Measurements from ENCODE around the gene CIRBP.

CIRBP gene

DNA sequence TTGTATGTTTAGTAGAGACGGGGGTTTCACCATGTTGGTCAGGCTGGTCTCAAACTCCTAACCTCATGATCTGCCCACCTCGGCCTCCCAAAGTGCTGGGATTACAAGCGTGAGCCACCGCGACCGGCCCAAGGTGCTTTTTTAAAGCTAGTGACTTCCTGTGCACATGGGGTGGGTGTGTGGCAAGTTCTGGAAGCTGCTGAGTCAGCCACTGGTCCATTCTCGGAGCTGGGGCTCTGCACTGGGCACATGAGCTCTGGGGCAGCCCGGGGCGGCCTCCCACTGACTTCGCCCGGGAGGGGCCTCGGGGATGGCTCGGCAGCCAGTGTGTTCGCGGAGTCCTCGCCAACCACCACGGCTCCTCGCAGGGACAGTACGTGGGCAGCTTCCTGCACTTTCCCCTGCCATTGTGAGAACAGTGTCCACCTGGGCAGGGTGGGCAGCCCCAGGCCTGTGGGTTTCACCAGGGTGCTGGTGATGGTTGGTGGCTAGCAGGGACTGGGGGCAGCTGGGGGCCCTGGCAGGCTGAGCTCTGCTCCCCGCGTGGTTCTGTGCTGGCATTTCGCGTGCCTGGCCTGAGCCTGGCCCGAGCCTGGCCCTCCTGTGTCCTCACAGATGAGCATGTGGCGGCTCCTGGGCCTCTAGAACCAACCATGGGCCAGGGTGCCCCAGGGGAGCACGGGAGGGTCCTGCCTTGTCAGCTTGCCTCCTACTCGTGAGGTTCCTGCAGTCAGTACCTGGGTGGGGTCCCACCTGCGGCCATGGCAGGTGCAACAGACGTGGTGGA, 43.5 kb upstream of the CIRBP start:
- Histone ChIP-seq H3K4me3 (ENCODE audit: insufficient read depth, low read depth, low read length) (no peak overlapping the region), H3K36me3 (ENCODE audit: control insufficient read depth, insufficient read depth, low read length) (peaks cover 25% of the 10 kb centered on the region), H3K27ac (ENCODE audit: insufficient read depth, low read depth, low read length, poor library complexity, severe bottlenecking) (no peak overlapping the region), H3K4me1 (ENCODE audit: control insufficient read depth, insufficient read depth, low read length) (peaks cover 3% of the 10 kb centered on the region), H3K27me3 (ENCODE audit: control insufficient read depth, insufficient read depth, low read length, poor library complexity, severe bottlenecking) (no peaks in the 10 kb centered on the region), H3K9me3 (ENCODE audit: control insufficient read depth, low read length) (no peaks in the 10 kb centered on the region)
- WGBS, 2 experiments = 91 to 93% methylated on average over 29 of the region's 29 CpGs

DNA sequence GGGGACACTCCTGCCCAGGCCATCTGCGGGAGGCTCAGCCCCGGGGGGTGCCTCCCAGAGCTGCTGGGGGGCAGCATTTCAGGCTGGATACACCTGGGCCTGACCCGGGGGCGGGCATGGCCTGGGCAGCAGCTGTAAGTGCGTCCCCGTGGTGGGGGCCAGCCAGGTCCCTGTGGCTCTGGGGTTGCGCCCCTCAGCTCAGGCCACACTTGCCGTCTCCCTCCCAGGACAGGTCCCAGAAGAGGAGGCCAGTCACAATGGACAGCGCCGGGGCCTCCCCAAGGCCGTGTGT, 43.0 kb upstream of the CIRBP start:
- Histone ChIP-seq H3K27ac (ENCODE audit: insufficient read depth, low read depth, low read length, poor library complexity, severe bottlenecking) (no peak overlapping the region), H3K9me3 (ENCODE audit: control insufficient read depth, low read length) (no peaks in the 10 kb centered on the region), H3K27me3 (ENCODE audit: control insufficient read depth, insufficient read depth, low read length, poor library complexity, severe bottlenecking) (no peaks in the 10 kb centered on the region), H3K4me3 (ENCODE audit: insufficient read depth, low read depth, low read length) (no peak overlapping the region), H3K4me1 (ENCODE audit: control insufficient read depth, insufficient read depth, low read length) (peaks cover 8% of the 10 kb centered on the region), H3K36me3 (ENCODE audit: control insufficient read depth, insufficient read depth, low read length) (peaks cover 20% of the 10 kb centered on the region)
- WGBS, 2 experiments = 95 to 97% methylated on average over 11 of the region's 11 CpGs

DNA sequence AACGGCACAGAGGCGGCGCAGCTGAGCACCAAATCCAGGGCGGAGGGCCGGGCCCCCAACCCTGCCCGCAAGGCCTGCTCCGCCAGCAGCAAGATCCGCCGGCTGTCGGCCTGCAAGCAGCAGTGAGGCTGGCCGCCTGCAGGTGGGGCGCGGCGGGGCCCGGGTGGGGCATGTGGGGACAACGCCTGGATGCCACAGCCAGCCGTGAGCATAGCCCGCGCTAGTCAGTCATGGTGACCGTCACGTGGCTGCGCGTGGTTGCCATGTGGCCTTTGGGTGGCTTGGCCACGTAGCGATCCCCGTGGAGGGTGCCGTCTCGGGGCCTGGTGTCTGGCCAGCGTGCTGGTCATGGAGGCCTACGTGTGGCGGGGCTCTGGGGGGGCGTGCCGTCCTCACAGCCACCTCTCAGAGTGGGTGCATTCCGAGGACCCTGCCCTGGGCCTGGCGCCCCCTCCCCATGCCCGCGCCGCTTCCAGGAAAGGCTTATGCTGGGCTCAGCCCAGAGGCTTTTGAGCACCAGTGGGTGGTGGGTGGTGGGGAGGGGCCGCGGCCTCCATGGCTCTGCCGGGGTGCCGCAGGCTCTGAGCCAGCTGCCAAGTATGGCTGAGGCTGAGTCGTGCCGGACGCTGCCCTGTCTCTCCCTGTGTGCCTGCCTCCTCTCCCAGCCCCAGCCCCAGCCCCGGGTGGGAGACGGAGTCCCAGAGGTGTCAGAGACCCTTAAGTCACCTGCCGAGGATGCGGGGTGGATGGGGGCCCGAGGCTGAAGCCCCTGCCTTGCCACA, 42.4 kb upstream of the CIRBP start:
- 96% methylated on average over 50 of the region's 50 CpGs for WGBS, 2 experiments
- H3K9me3 ChIP-seq (ENCODE audit: control insufficient read depth, low read length) = no peaks in the 10 kb centered on the region
- H3K27ac ChIP-seq (ENCODE audit: insufficient read depth, low read depth, low read length, poor library complexity, severe bottlenecking) = no peak overlapping the region
- H3K36me3 ChIP-seq (ENCODE audit: control insufficient read depth, insufficient read depth, low read length) = peaks cover 19% of the 10 kb centered on the region
- no peak overlapping the region for H3K4me3 ChIP-seq (ENCODE audit: insufficient read depth, low read depth, low read length)
- H3K27me3 ChIP-seq (ENCODE audit: control insufficient read depth, insufficient read depth, low read length, poor library complexity, severe bottlenecking) = no peaks in the 10 kb centered on the region
- H3K4me1 ChIP-seq (ENCODE audit: control insufficient read depth, insufficient read depth, low read length) = peaks cover 9% of the 10 kb centered on the region

DNA sequence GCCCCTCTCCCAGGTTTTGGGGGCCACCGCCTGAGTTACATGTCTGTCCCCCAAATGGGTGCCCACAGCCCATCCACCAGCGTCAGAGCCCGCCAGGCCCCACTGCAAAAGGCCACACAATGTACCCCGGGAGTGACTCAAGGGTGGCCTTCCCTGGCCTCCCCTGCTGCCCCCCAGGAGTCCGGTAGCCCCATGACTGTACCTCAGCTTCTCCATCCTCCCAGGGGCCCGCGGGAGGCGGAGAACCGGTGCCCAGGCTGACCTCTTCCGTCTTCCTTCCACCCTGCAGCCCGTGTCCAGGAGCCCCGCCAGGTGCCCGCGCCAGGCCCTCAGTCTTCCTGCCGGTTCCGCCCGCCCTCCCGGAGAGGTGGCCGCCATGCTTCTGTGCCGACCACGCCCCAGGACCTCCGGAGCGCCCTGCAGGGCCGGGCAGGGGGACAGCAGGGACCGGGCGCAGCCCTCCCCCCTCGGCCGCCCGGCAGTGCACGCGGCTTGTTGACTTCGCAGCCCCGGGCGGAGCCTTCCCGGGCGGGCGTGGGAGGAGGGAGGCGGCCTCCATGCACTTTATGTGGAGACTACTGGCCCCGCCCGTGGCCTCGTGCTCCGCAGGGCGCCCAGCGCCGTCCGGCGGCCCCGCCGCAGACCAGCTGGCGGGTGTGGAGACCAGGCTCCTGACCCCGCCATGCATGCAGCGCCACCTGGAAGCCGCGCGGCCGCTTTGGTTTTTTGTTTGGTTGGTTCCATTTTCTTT, 41.7 kb upstream of the CIRBP start:
- WGBS, 2 experiments = 94% methylated on average over 56 of the region's 56 CpGs
- H3K36me3 ChIP-seq (ENCODE audit: control insufficient read depth, insufficient read depth, low read length) = peaks cover 19% of the 10 kb centered on the region
- no peaks in the 10 kb centered on the region for H3K27me3 ChIP-seq (ENCODE audit: control insufficient read depth, insufficient read depth, low read length, poor library complexity, severe bottlenecking)
- H3K27ac ChIP-seq (ENCODE audit: insufficient read depth, low read depth, low read length, poor library complexity, severe bottlenecking) = no peak overlapping the region
- H3K4me3 ChIP-seq (ENCODE audit: insufficient read depth, low read depth, low read length) = no peak overlapping the region
- no peaks in the 10 kb centered on the region for H3K9me3 ChIP-seq (ENCODE audit: control insufficient read depth, low read length)
- H3K4me1 ChIP-seq (ENCODE audit: control insufficient read depth, insufficient read depth, low read length) = peaks cover 9% of the 10 kb centered on the region

DNA sequence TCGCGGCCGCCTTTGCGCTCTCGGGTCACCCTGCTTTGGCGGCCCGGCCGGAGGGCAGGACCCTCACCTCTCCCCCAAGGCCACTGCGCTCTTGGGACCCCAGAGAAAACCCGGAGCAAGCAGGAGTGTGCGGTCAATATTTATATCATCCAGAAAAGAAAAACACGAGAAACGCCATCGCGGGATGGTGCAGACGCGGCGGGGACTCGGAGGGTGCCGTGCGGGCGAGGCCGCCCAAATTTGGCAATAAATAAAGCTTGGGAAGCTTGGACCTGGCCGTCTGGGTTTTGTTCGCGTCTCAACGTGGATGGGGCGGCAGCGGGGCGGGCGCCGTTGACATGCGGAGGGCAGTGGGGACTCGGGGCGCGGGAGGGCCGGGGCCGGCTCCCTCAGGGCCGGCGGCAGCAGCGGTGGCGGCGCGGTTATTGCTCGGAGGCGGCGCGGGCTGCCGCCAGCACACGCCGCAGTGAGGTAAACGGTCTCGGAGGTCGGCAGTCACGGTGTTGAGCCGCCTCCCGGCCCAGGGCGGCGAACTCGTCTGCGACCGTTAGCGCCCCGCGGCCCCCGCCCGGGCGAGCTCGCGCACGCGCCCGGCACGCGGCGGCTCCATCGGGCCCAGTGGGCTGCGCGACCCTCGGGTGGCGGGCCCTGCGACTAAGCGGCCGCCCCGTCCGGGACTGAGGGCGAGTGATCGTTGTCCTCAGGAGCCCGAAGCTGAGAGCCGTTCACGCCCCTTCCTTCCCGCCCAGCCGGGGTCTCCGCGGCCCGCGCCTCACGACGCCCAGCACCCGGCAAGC, 40.8 kb upstream of the CIRBP start:
- Histone ChIP-seq H3K27me3 (ENCODE audit: control insufficient read depth, insufficient read depth, low read length, poor library complexity, severe bottlenecking) (no peaks in the 10 kb centered on the region), H3K36me3 (ENCODE audit: control insufficient read depth, insufficient read depth, low read length) (peaks cover 20% of the 10 kb centered on the region), H3K4me1 (ENCODE audit: control insufficient read depth, insufficient read depth, low read length) (peaks cover 9% of the 10 kb centered on the region), H3K9me3 (ENCODE audit: control insufficient read depth, low read length) (no peaks in the 10 kb centered on the region), H3K27ac (ENCODE audit: insufficient read depth, low read depth, low read length, poor library complexity, severe bottlenecking) (no peak overlapping the region), H3K4me3 (ENCODE audit: insufficient read depth, low read depth, low read length) (no peak overlapping the region)
- 97% methylated on average over 100 of the region's 100 CpGs for WGBS, 2 experiments

DNA sequence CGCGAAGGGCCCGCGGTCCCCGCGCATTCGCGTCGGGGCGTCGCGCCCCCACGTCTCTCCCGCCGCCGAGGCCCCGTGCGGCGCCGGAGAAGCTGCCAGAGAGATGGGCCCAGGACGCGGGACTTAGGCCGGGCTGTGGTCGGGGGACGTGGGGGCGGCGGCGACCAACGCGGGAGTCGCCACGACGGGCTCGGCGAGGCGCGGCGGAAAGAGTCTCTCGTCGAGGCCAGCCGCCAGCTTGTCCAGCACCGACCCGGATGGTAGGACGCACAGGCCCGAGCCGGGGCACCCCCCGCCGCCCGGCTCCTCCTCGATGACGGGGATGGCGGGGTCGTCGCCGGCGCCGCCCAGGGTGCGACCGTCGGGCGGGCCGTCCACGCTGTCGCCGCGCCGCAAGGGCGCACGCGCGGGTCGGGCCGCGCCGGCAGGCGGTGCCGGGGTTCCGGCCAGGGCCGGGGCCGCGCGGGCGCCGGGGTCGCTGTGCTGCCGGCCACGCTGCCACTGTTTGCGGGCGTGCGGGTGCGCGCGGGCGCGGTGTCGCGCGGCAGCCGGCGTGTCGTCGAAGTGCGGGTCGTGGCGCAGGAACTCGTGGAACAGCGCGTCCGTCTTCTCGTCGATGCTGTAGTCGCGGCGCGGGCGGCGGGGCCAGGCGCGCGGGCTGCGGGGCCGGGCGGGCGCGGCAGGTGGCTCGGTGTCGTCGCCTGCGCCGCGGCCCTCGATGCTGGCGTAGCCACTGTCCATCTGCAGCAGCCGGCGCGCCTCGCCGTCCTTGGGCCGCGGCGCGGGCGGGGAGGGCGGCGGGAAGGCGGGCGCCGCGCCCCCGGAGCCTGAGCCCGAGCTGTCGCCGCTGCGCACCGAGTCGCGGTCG, 39.8 kb upstream of the CIRBP start:
- Histone ChIP-seq H3K27ac (ENCODE audit: insufficient read depth, low read depth, low read length, poor library complexity, severe bottlenecking) (no peak overlapping the region), H3K4me1 (ENCODE audit: control insufficient read depth, insufficient read depth, low read length) (peaks cover 9% of the 10 kb centered on the region), H3K4me3 (ENCODE audit: insufficient read depth, low read depth, low read length) (no peak overlapping the region), H3K27me3 (ENCODE audit: control insufficient read depth, insufficient read depth, low read length, poor library complexity, severe bottlenecking) (no peaks in the 10 kb centered on the region), H3K9me3 (ENCODE audit: control insufficient read depth, low read length) (no peaks in the 10 kb centered on the region), H3K36me3 (ENCODE audit: control insufficient read depth, insufficient read depth, low read length) (peaks cover 29% of the 10 kb centered on the region)
- 96 to 97% methylated on average over 158 of the region's 158 CpGs for WGBS, 2 experiments

DNA sequence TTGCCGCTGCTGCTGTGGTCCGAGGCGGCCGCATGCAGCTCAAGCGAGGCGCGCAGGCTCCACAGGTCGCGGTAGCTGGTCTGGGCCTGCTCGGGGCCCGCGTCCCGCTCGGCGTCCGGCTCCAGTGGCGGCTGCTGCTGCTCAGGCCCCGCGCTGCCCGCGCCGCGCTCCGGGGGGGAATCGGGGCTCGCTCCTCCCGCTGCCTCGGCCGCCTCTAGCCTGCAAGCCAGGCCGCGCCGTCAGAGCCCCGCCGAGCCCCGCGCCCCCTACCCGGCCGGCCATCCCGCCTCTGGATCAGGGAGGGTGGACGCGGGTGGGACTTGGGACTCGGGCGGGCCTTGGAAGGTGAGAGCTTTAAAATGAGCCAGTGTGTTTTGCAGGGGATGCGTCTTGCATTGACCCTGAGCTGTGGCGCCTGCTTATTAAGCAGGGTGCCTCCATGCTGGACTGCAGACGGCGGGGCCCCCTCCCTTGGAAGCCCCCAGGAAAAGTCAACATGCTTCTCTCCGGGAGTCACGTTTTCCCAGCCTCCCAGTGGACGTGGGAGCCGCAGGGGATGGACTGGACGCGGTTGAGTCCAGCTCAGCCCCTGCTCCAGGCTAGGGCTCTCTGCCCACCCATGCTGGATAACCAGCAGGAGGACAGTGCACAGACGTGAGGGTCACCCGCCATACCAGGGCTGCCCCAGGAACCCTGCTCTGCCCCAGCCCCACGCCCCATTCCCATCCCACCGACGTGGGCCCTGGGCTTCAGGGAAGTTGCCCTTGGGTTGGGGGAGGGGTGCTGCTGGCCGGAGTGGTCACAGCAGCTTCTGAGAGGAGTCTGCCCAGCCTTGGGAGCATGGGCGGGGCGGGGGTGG, 39.0 kb upstream of the CIRBP start:
- Histone ChIP-seq H3K9me3 (ENCODE audit: control insufficient read depth, low read length) (no peaks in the 10 kb centered on the region), H3K27me3 (ENCODE audit: control insufficient read depth, insufficient read depth, low read length, poor library complexity, severe bottlenecking) (no peaks in the 10 kb centered on the region), H3K4me1 (ENCODE audit: control insufficient read depth, insufficient read depth, low read length) (peaks cover 9% of the 10 kb centered on the region), H3K27ac (ENCODE audit: insufficient read depth, low read depth, low read length, poor library complexity, severe bottlenecking) (no peak overlapping the region), H3K4me3 (ENCODE audit: insufficient read depth, low read depth, low read length) (no peak overlapping the region), H3K36me3 (ENCODE audit: control insufficient read depth, insufficient read depth, low read length) (peaks cover 36% of the 10 kb centered on the region)
- 92 to 94% methylated on average over 61 of the region's 61 CpGs for WGBS, 2 experiments

DNA sequence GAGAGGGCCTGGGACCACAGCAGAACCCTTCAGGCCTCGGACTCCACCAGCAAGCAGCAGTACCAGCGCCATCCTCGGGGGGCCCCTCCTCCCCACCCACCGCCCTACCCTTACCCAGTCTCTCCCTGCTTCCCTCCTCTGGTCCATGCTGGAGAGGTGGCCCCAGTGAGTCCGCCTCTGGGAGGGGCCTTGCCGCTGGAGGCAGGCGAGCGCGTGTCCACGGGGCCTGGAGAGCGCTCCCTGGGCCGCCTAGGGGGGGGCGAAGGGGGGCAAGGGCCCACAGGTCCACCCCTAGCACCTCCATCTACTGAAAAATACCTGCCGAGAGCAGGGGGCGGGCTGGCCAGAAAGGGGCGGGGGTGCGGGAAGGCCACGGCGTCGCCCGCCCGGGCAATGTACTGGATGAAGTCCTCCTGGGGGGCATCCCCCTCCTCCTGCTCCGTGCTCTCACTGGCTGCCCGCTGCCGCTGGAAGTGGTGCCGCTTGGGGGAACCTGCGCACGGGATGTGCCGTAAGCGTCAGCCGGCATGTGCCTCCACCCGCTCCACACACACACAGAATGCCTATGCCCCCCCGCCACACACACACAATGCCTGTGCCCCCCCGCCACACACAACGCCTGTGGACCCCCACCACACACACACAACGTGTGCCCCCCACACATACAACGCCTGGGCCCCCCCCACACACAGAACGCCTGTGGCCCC, 38.2 kb upstream of the CIRBP start:
- no peaks in the 10 kb centered on the region for H3K27me3 ChIP-seq (ENCODE audit: control insufficient read depth, insufficient read depth, low read length, poor library complexity, severe bottlenecking)
- H3K36me3 ChIP-seq (ENCODE audit: control insufficient read depth, insufficient read depth, low read length) = peaks cover 36% of the 10 kb centered on the region
- H3K9me3 ChIP-seq (ENCODE audit: control insufficient read depth, low read length) = no peaks in the 10 kb centered on the region
- no peak overlapping the region for H3K27ac ChIP-seq (ENCODE audit: insufficient read depth, low read depth, low read length, poor library complexity, severe bottlenecking)
- no peak overlapping the region for H3K4me3 ChIP-seq (ENCODE audit: insufficient read depth, low read depth, low read length)
- peaks cover 9% of the 10 kb centered on the region for H3K4me1 ChIP-seq (ENCODE audit: control insufficient read depth, insufficient read depth, low read length)
- WGBS, 2 experiments = 84 to 88% methylated on average over 32 to 33 of the region's 38 CpGs

Measured in ectodermal cell (in vitro differentiated cells).